Glutamatergic neuron (in vitro differentiated cells): ENCODE measurements around the gene ITGBL1. TPM values are rescaled to one million over a fixed set of nuclear protein-coding genes. Genes with fewer than 3 reads are reported as not detected.

Source experiments
- DNase-seq: peaks from one replicate; pipeline ENCODE4 v3.0.0; 2022
- H3K27ac Mint-ChIP-seq: one replicate; pipeline ENCODE4 v1.8.0; 2020; ENCODE audit warnings: mild to moderate bottlenecking, mixed read lengths, inconsistent platforms; ENCODE audit not compliant: unreplicated experiment
- H3K27me3 Mint-ChIP-seq: one replicate; pipeline ENCODE4 v1.8.0; 2020; ENCODE audit warnings: mild to moderate bottlenecking, moderate library complexity, mixed read lengths, inconsistent platforms; ENCODE audit not compliant: unreplicated experiment
- H3K36me3 Mint-ChIP-seq: one replicate; pipeline ENCODE4 v1.8.0; 2020; ENCODE audit warnings: mild to moderate bottlenecking, mixed read lengths, inconsistent platforms; ENCODE audit not compliant: unreplicated experiment
- H3K4me1 Mint-ChIP-seq: one replicate; pipeline ENCODE4 v1.8.0; 2020; ENCODE audit warnings: mild to moderate bottlenecking, low read depth, mixed read lengths, inconsistent platforms; ENCODE audit not compliant: unreplicated experiment
- H3K4me3 Mint-ChIP-seq: one replicate; pipeline ENCODE4 v1.8.0; 2020; ENCODE audit warnings: mild to moderate bottlenecking, mixed read lengths, inconsistent platforms; ENCODE audit not compliant: unreplicated experiment
- H3K9me3 Mint-ChIP-seq: one replicate; pipeline ENCODE4 v1.8.0; 2020; ENCODE audit warnings: mild to moderate bottlenecking, moderate library complexity, mixed read lengths, inconsistent platforms; ENCODE audit not compliant: unreplicated experiment
- CTCF ChIP-seq: fragments of 200-600 bp; sonication (generic); IDR thresholded peaks from one replicate; pipeline ENCODE4 v1.5.0; 2021; ENCODE audit not compliant: partially characterized antibody, unreplicated experiment
- long read RNA-seq: library from polyadenylated mRNA; unstranded; transcript quantifications from one replicate; pipeline ENCODE4 v2.0.0, GENCODE V29; 2020; ENCODE audit not compliant: unreplicated experiment
- total RNA-seq: library from RNA; stranded (reverse); fragmentation: NEBNext Ultra II Directional; extraction: Animal tissue kit (Norgen Biotek cat#: 25700); gene quantifications from one replicate; pipeline ENCODE4 v1.2.1, GENCODE V29; 2021; ENCODE audit not compliant: unreplicated experiment

The ITGBL1 gene
- total RNA-seq = not detected
- long read RNA-seq = 0 reads

DNA sequence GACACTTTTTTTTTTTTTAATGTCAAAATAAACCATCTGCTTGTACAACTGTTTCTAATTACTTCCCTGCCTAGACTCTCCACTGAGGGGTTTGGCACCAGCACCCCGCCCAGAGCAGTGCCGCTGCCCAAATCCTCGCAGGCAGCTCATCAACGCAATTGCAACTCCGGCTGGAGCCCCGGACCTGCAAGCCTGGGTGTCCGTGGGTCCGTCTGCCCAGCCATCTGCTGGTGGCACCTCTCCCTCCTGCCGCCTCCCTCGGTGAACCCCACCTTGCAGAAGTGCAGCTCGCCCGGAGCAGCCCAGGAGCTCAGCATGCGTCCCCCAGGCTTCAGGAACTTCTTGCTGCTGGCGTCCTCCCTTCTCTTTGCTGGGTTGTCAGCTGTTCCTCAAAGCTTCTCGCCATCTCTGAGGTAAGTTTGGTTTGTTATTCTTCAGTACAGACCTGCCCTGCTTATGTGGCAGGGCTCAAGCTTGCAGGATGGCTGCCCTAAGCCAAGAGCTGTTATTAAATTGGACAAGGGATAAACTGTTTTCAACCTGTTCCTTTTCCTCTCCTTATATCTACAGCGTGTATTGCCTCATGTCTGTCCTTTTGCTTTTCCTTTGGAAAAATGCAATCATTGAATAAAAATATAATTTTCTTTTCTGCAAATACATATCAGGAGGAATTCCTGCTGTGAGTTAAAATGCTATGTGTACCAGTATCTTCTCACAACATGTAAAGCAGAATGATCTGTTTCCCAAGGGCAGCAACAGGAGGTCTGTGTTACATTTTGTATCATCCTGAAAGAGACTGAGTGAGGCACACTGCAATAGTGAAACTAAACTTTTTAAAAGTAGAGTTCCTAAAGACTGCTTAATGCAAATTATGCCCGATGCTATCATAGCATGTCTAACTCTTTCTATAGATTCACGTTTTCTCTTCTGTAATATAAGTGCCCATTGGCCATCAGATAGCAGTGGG is at the start of gene ITGBL1:
TSS of gene ITGBL1 (plus strand) at position 157 of the 967 bp plus-strand sequence. CDS start at position 316, 159 bp downstream.
- H3K4me3 Mint-ChIP-seq = no peak within 1 kb of the TSS
- H3K27ac Mint-ChIP-seq = no peak within 1 kb of the TSS
- no peak for TF ChIP-seq CTCF
- peaks cover 2% of the 10 kb centered on the region for H3K9me3 Mint-ChIP-seq
- no peaks in the 10 kb centered on the region for H3K4me1 Mint-ChIP-seq
- H3K27me3 Mint-ChIP-seq = peaks cover 1% of the 10 kb centered on the region
- H3K36me3 Mint-ChIP-seq = no peaks in the 10 kb centered on the region
- no peak for DNase-seq

DNA sequence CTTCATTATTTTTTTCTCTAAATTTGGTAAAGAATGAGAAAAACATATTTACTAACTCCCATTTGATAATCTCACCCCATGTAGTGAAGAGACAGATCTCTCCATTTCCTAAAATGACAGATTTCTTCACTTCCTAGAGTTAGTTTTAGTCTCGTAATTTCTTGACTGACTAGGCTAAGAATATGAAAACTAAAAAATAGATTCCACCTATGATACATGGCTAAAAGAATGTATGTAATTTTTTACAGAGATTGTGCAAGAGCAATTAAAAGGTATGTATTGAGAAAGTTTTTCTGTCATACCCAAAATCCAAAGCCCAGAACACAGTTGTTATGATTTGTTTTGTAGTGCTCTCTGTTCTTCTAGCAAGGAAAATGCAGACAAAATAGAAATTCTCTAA is 45.7 kb upstream of the ITGBL1 start:
- no peaks in the 10 kb centered on the region for H3K4me1 Mint-ChIP-seq
- no peak overlapping the region for H3K4me3 Mint-ChIP-seq
- H3K27ac Mint-ChIP-seq = no peak overlapping the region
- DNase-seq = no peak
- peaks cover 4% of the 10 kb centered on the region for H3K27me3 Mint-ChIP-seq
- H3K9me3 Mint-ChIP-seq = peaks cover 3% of the 10 kb centered on the region
- TF ChIP-seq CTCF = no peak
- no peaks in the 10 kb centered on the region for H3K36me3 Mint-ChIP-seq

DNA sequence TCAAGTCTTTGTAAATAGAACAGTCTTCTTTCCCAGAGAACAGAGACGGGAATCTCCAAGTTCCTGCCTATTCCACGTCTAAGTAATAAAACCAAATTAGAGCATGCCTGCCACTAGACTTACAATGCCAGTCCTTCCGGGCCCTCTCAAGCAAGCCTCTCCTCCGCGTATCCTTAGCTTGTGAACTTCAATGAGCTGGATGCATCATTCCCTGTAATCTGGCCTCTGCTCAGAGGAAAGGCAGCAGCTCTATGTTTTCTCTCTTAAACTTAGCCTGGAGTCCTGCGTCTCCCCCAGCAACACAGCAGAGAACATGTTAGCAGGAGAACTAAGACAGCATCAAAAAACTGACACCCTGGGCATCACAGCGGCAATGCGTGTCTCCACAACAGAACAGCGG is 44.3 kb upstream of the ITGBL1 start:
- Mint-ChIP-seq H3K4me3 (no peak overlapping the region), H3K9me3 (peaks cover 3% of the 10 kb centered on the region), H3K4me1 (no peaks in the 10 kb centered on the region), H3K27ac (no peak overlapping the region), H3K27me3 (peaks cover 4% of the 10 kb centered on the region), H3K36me3 (no peaks in the 10 kb centered on the region)
- no peak for DNase-seq
- no peak for TF ChIP-seq CTCF

- Mint-ChIP-seq H3K4me1 (no peaks in the 10 kb centered on the region), H3K27ac (no peak overlapping the region), H3K9me3 (peaks cover 3% of the 10 kb centered on the region), H3K36me3 (no peaks in the 10 kb centered on the region), H3K27me3 (peaks cover 4% of the 10 kb centered on the region), H3K4me3 (no peak overlapping the region)
- no peak for TF ChIP-seq CTCF
- no peak for DNase-seq
Measured at GRCh38 chr13:101408992-101409656, 43.4 kb upstream of the ITGBL1 start.

- Mint-ChIP-seq H3K36me3 (no peaks in the 10 kb centered on the region), H3K27ac (no peak overlapping the region), H3K27me3 (peaks cover 2% of the 10 kb centered on the region), H3K4me1 (no peaks in the 10 kb centered on the region), H3K9me3 (peaks cover 3% of the 10 kb centered on the region), H3K4me3 (no peak overlapping the region)
- DNase-seq = no peak
- TF ChIP-seq CTCF = no peak
Measured at GRCh38 chr13:101412076-101412475, 40.4 kb upstream of the ITGBL1 start.
